AG09319 (cell line): ENCODE results near the gene PDXP.
A peak's percentile ranks its signal among the peaks of the same experiment; 100 is the strongest.

Experiments
- DNase-seq: peaks from one replicate; pipeline ENCODE4 v3.0.0-alpha.2; 2010; ENCODE audit warnings: low read depth; ENCODE audit errors: extremely low read depth
- TF ChIP-seq, protein P1 (sequence below): IDR thresholded peaks from 2 replicates; pipeline ENCODE4 v1.5.1; 2011; ENCODE audit warnings: low read depth, mild to moderate bottlenecking, inconsistent platforms, low read length, moderate library complexity

Gene PDXP

DNA sequence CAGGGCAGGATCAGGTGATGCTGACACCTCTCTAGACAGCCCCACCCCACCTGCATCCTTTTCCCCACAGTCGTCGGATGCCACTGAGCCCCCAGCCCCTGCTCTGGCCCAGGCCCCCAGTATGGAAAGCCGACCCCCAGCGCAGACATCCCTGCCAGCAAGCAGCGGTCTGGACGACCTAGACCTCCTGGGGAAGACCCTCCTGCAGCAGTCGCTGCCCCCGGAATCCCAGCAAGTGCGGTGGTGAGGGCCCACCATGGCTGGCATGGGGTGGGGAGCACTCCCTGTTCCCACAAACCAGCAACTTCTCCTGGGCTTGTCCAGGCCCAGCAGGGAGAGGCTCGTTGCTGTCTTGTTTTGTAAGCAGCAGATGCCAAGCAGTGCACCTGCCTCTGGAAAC, 28.6 kb upstream of the PDXP start:
- no peak for DNase-seq
- TF ChIP-seq, protein P1, sequence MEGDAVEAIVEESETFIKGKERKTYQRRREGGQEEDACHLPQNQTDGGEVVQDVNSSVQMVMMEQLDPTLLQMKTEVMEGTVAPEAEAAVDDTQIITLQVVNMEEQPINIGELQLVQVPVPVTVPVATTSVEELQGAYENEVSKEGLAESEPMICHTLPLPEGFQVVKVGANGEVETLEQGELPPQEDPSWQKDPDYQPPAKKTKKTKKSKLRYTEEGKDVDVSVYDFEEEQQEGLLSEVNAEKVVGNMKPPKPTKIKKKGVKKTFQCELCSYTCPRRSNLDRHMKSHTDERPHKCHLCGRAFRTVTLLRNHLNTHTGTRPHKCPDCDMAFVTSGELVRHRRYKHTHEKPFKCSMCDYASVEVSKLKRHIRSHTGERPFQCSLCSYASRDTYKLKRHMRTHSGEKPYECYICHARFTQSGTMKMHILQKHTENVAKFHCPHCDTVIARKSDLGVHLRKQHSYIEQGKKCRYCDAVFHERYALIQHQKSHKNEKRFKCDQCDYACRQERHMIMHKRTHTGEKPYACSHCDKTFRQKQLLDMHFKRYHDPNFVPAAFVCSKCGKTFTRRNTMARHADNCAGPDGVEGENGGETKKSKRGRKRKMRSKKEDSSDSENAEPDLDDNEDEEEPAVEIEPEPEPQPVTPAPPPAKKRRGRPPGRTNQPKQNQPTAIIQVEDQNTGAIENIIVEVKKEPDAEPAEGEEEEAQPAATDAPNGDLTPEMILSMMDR: no peak

- TF ChIP-seq, protein P1: no peak
Measured at GRCh38 chr22:37630839-37631435, 27.6 kb upstream of the PDXP start.

GRCh38 chr22:37631448-37632173, 26.9 kb upstream of the PDXP start:
- DNase-seq: no peak
- TF ChIP-seq, protein P1: no peak

More at GRCh38 chr22:37630839-37631435, 27.6 kb upstream of the PDXP start:
- DNase-seq: no peak

DNA sequence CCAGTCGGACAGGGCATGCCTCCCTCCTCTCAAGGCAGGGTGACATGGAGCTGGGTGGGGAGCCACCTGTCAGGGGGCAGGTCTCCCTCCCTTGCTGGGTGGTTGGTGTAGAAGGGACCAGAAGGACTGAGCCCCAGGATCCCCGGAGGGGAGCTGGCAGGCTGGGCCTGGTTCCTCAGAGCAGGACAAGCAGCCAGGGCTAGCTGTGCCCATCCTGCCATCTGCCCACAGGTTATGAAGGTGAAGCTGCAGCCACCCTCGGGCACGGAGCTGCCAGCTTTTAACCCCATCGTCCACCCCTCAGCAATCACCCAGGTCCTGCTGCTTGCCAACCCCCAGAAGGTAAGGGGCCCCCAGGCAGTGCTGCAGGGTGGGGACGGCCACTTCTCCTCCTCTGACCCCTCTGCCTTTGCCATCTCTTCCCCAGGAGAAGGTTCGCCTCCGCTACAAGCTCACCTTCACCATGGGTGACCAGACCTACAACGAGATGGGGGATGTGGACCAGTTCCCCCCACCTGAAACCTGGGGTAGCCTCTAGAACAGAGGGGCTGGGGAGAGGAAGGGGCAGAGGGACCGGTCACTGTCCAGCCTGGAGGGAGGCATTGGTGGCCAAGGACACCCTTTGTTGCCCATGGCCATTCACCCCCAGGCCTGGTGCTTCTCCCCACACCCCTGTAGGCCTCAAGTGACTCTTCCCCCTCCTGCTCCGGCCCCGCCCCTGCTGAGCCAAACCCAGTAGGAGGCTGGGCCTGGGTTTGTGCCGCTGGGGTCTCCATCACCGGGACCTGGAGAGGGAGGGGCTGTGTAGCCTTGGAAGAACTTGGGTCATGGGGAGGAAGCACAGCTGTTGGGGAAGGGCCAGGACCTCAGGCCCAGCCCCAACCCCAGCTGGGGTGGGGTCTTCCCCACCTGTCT, 26.1 kb upstream of the PDXP start:
- DNase-seq: no peak
- TF ChIP-seq, protein P1: no peak

- TF ChIP-seq, protein P1: no peak
- no peak for DNase-seq
Measured at GRCh38 chr22:37633089-37633624, 25.4 kb upstream of the PDXP start.

DNA sequence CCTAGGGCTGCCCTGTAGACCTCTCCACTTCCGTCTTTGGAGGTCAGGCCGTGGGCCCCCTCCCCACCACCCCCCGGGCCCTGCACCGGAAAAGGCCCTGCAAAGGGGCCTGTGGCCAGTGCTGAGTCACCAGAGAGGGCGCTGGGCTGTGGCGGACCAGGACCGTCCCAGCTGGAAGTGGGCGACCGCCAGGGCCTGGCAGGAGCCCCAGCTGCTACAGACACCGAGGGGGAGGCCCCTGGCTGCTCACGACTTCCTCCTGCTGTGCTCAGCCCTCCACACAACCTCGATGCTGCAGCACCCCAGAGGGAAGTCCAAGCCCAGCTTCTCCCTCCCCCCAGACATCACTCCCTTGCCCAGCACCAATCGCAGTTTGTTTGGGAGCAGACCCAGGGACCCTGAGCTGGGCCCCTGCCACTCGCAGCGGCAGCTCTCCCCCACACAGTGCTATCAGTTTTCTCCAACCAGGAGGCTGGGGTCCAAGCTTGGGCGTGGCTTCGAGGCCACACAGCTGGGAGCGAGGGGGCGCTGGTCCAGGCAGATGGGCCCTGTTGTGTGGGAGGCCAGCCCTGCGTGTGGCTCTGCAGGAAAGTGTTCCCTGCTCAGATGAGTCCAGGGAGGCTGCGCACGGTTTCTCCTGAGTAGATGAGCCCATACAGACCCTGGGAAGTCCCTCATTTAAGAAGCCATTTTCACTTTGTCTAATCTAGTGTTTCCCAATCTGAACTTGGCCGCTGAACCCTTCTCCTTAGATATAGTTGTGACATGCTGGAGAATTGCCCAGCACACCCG, 24.7 kb upstream of the PDXP start:
- DNase-seq: peak; percentile 66
- TF ChIP-seq, protein P1: peak; percentile 32
